Cardiac fibroblast (primary cell): Measurements from ENCODE around the gene EHHADH.

Experiments used
- DNase-seq, 2 donors: peaks; one replicate each; pipeline versions ENCODE4 v3.0.0 to v3.0.0-alpha.2; 2010; ENCODE audit warnings: low read depth in 2 of 2
- H3K4me3 ChIP-seq, 2 donors: replicated peaks in 1 of 2; 1 replicate in 1 of 2; 2 replicates in 1 of 2; pipeline ENCODE4 v1.5.1; 2011; ENCODE audit warnings: low read depth in 2 of 2, low read length in 2 of 2, mild to moderate bottlenecking in 2 of 2, moderate library complexity in 1 of 2
- CTCF ChIP-seq: IDR thresholded peaks from one replicate; pipeline ENCODE4 v1.5.1; 2011; ENCODE audit warnings: low read depth, mild to moderate bottlenecking, low read length, inconsistent platforms

EHHADH gene

GRCh38 chr3:185210621-185211142, 43.2 kb downstream of the EHHADH start:
- no peak for DNase-seq
- H3K4me3 ChIP-seq = no peak overlapping the region
- TF ChIP-seq CTCF = no peak

DNA sequence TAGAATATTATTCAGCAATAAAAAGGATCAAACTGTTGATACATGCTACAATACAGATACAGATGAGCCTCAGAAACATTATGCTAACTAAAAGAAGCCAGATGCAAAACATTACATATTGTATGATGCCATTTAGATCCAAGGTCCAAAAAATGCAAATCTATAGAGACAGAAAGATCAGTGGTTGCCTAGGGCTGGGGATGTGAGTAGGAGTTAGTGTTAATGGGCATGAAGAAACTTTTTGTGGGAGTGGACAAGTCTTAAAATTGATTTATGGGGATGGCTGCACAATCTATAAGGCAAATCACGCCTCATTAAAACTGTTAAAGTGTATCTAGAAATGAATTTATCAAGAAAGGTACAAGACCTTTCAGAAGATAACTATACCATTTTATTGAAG, 45.0 kb downstream of the EHHADH start:
- TF ChIP-seq CTCF = no peak
- no peak overlapping the region for H3K4me3 ChIP-seq
- DNase-seq = no peak

DNA sequence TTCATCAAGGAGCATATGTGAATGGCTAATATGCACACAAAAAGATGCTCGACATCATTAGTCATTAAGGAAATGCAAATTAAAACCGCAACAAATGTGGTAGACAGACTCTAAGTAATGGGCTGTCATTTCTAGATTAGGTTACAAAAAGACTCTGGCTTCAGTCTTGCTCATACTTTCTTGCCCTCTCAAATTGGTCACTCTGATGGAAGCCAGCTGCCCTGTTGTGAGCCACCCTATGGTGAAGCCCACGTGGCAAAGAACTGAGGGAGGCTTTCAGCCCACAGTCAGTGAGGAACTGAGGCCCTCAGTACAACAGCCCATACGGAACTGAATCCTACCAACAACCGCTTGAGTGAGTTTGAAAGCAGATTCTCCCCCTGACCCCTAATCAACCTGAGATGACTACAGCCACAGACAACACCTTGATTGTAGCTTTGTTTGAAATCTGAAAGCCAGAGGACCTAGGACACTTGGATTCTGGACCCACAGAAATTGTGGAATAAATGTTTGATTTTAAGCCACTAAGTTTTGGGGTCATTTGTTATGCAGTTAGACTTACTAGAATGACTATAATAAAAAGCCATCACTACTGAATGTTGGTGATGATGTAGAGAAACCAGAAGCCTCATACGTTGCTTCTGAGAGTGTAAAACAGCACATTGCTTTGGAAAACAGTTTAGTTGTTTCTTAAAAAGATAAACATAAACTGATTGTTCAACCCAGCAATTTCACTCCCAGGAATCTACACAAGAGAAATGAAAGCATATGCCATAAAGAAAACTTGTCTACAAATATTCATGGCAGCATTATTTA, 45.7 kb downstream of the EHHADH start:
- peak; percentile 17 to 38 for DNase-seq
- no peak overlapping the region for H3K4me3 ChIP-seq
- no peak for TF ChIP-seq CTCF

DNA sequence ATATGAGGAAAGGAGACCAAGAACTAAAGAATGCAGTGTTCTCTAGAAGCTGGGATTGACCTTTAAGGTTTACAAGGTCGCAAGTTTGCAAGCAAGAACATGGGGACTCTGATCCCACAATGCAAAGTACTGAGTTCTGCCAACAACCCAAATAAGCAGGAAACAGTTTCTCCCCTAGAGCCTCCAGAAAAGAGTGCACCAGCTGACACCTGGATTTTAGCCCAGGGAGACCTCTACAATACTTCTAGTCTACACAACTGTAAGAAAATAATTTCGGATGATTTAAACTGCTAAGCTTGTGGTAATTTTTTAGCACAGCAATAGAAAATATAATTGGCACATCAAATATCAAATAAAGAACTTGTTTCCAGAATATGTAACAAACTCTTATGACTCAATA, 46.4 kb downstream of the EHHADH start:
- no peak overlapping the region for H3K4me3 ChIP-seq
- no peak for DNase-seq
- no peak for TF ChIP-seq CTCF

DNA sequence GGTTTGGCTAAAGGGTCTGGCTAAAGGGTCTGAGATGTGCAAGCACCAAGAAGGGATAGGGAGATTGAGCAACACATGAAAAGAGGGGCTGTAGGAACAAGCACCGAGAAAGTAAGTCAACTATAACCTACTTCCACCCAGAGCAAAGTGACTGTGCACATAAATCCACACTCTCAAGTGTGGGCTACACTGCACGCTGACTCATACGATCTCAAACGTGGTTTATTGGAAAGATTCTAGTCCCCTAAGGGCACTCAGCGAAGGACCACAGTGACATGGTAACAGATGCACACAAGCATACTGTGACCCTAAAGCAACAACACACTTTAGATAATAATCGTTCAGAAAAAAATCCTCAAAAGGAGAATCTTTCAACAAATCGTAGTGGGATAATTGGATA, 48.0 kb downstream of the EHHADH start:
- no peak for TF ChIP-seq CTCF
- no peak for DNase-seq
- no peak overlapping the region for H3K4me3 ChIP-seq

GRCh38 chr3:185204894-185205293, 49.0 kb downstream of the EHHADH start:
- no peak for TF ChIP-seq CTCF
- no peak for DNase-seq
- no peak overlapping the region for H3K4me3 ChIP-seq
